K562 (cell line): Measurements from ENCODE around the gene ALOX12B. TPM values are rescaled to one million over a fixed set of nuclear protein-coding genes. Genes with fewer than 3 reads are reported as not detected.

ENCODE experiments used
- CBFB ChIP-seq: sonication (generic); formaldehyde crosslinking; IDR thresholded peaks from 2 replicates; pipeline ENCODE4 v1.4.0; 2020; ENCODE audit warnings: mild to moderate bottlenecking, missing genetic modification reagents
- FUS ChIP-seq: fragments of 200-400 bp; formaldehyde crosslinking; optimal IDR thresholded peaks from 2 replicates; pipeline ENCODE3; 2017; ENCODE audit warnings: low read depth, low read length
- HDAC8 ChIP-seq: fragments of 450-650 bp; IDR thresholded peaks from 2 replicates; pipeline ENCODE4 v1.6.1; 2016; ENCODE audit warnings: mild to moderate bottlenecking, missing genetic modification characterization, moderate library complexity, missing compliant biosample characterization
- RBM39 ChIP-seq: fragments of 200-400 bp; formaldehyde crosslinking; optimal IDR thresholded peaks from 2 replicates; pipeline ENCODE3; 2018; ENCODE audit warnings: low read depth, low read length
- RFX1 ChIP-seq: fragments of 450-650 bp; IDR thresholded peaks from 2 replicates; pipeline ENCODE4 v1.6.1; 2016; ENCODE audit warnings: mild to moderate bottlenecking, moderate library complexity
- ZNF133 ChIP-seq: fragments of 250-450 bp; sonication (Bioruptor Pico); IDR thresholded peaks from 2 replicates; pipeline ENCODE4 v1.4.0; 2020; ENCODE audit warnings: mild to moderate bottlenecking
- ZNF354B ChIP-seq: fragments of 250-450 bp; sonication (Bioruptor Pico); IDR thresholded peaks from 2 replicates; pipeline ENCODE4 v1.4.0; 2020
- polyA plus RNA-seq, 8 experiments: library from polyadenylated mRNA; depleted of rRNA in 4 of 8; stranded (reverse) in 5 of 8; unstranded in 3 of 8; fragments of >200 nt; fragmentation: Nextera tagmentation in 2 of 8; fragmentation: Illumina TruSeq in 1 of 8; extraction: Ambion mirVana in 2 of 8; extraction: Trizol in 1 of 8; gene quantifications; 2 replicates each; pipeline versions ENCODE4 v1.2.1 to v1.2.3, GENCODE V29; 2011 to 2014; ENCODE audit warnings: inconsistent platforms in 1 of 8, missing spikeins in 1 of 8
- total RNA-seq, 7 experiments: library from RNA; depleted of rRNA in 6 of 7; stranded (reverse); fragments of >200 nt in 6 of 7; fragmentation: Illumina TruSeq in 2 of 7; extraction: Trizol in 2 of 7; gene quantifications; 2 replicates each; pipeline versions ENCODE4 v1.2.1 to v1.2.3, GENCODE V29; 2011 to 2021; ENCODE audit warnings: low replicate concordance in 1 of 7
- TF ChIP-seq, protein P1 (sequence below): fragments of 200-800 bp; sonication (Bioruptor generic); IDR thresholded peaks from 2 replicates; pipeline ENCODE4 v1.6.1; 2016; ENCODE audit warnings: missing genetic modification characterization, missing compliant biosample characterization
- TF ChIP-seq, protein P2 (sequence below): fragments of 250-450 bp; sonication (Bioruptor Pico); IDR thresholded peaks from 2 replicates; pipeline ENCODE4 v1.8.0; 2022; ENCODE audit warnings: moderate library complexity, mild to moderate bottlenecking, inconsistent platforms
- TF ChIP-seq, protein P3 (sequence below): fragments of 450-650 bp; IDR thresholded peaks from 2 replicates; pipeline ENCODE4 v1.6.1; 2017; ENCODE audit warnings: antibody characterized with exemption
- TF ChIP-seq, protein P4 (sequence below): fragments of 450-650 bp; IDR thresholded peaks from 2 replicates; pipeline ENCODE4 v1.6.1; 2016; ENCODE audit warnings: missing biosample characterization, missing genetic modification characterization

Gene ALOX12B
- total and polyA plus RNA-seq, 9 of the 15 experiments (the other 6 are each of a cell fraction or from before 2014, with no cell fraction given), result not detected

DNA sequence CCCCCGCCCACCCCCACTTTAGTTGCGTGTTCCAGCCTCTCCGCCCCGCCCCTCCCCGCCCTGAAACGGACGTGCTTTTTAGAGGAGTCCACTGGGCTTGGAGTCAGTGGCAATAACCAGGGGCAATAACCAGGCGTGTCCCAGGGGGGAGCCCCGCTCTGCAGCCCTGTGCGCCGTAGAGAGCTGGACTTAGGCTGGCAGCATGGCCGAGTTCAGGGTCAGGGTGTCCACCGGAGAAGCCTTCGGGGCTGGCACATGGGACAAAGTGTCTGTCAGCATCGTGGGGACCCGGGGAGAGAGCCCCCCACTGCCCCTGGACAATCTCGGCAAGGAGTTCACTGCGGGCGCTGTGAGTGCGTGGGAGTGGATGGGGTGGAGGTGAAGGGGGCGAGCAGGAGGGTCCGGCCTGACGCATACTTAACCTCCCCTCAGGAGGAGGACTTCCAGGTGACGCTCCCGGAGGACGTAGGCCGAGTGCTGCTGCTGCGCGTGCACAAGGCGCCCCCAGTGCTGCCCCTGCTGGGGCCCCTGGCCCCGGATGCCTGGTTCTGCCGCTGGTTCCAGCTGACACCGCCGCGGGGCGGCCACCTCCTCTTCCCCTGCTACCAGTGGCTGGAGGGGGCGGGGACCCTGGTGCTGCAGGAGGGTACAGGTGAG is 48.4 kb downstream of the ALOX12B start, which contains the start of gene ALOX15B (continued):
- TF ChIP-seq ZNF354B (no peak), RBM39 (no peak), CBFB (no peak), ZNF133 (CRISPR knock-in tag) (no peak), FUS (no peak), HDAC8 (tag) (no peak), RFX1 (no peak)
- TF ChIP-seq, protein P1, sequence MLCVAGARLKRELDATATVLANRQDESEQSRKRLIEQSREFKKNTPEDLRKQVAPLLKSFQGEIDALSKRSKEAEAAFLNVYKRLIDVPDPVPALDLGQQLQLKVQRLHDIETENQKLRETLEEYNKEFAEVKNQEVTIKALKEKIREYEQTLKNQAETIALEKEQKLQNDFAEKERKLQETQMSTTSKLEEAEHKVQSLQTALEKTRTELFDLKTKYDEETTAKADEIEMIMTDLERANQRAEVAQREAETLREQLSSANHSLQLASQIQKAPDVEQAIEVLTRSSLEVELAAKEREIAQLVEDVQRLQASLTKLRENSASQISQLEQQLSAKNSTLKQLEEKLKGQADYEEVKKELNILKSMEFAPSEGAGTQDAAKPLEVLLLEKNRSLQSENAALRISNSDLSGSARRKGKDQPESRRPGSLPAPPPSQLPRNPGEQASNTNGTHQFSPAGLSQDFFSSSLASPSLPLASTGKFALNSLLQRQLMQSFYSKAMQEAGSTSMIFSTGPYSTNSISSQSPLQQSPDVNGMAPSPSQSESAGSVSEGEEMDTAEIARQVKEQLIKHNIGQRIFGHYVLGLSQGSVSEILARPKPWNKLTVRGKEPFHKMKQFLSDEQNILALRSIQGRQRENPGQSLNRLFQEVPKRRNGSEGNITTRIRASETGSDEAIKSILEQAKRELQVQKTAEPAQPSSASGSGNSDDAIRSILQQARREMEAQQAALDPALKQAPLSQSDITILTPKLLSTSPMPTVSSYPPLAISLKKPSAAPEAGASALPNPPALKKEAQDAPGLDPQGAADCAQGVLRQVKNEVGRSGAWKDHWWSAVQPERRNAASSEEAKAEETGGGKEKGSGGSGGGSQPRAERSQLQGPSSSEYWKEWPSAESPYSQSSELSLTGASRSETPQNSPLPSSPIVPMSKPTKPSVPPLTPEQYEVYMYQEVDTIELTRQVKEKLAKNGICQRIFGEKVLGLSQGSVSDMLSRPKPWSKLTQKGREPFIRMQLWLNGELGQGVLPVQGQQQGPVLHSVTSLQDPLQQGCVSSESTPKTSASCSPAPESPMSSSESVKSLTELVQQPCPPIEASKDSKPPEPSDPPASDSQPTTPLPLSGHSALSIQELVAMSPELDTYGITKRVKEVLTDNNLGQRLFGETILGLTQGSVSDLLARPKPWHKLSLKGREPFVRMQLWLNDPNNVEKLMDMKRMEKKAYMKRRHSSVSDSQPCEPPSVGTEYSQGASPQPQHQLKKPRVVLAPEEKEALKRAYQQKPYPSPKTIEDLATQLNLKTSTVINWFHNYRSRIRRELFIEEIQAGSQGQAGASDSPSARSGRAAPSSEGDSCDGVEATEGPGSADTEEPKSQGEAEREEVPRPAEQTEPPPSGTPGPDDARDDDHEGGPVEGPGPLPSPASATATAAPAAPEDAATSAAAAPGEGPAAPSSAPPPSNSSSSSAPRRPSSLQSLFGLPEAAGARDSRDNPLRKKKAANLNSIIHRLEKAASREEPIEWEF (CRISPR knock-in tag), result no peak
- TF ChIP-seq, protein P2, sequence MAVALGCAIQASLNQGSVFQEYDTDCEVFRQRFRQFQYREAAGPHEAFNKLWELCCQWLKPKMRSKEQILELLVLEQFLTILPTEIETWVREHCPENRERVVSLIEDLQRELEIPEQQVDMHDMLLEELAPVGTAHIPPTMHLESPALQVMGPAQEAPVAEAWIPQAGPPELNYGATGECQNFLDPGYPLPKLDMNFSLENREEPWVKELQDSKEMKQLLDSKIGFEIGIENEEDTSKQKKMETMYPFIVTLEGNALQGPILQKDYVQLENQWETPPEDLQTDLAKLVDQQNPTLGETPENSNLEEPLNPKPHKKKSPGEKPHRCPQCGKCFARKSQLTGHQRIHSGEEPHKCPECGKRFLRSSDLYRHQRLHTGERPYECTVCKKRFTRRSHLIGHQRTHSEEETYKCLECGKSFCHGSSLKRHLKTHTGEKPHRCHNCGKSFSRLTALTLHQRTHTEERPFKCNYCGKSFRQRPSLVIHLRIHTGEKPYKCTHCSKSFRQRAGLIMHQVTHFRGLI, result no peak
- TF ChIP-seq, protein P3, sequence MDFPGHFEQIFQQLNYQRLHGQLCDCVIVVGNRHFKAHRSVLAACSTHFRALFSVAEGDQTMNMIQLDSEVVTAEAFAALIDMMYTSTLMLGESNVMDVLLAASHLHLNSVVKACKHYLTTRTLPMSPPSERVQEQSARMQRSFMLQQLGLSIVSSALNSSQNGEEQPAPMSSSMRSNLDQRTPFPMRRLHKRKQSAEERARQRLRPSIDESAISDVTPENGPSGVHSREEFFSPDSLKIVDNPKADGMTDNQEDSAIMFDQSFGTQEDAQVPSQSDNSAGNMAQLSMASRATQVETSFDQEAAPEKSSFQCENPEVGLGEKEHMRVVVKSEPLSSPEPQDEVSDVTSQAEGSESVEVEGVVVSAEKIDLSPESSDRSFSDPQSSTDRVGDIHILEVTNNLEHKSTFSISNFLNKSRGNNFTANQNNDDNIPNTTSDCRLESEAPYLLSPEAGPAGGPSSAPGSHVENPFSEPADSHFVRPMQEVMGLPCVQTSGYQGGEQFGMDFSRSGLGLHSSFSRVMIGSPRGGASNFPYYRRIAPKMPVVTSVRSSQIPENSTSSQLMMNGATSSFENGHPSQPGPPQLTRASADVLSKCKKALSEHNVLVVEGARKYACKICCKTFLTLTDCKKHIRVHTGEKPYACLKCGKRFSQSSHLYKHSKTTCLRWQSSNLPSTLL, result no peak
- TF ChIP-seq, protein P4, sequence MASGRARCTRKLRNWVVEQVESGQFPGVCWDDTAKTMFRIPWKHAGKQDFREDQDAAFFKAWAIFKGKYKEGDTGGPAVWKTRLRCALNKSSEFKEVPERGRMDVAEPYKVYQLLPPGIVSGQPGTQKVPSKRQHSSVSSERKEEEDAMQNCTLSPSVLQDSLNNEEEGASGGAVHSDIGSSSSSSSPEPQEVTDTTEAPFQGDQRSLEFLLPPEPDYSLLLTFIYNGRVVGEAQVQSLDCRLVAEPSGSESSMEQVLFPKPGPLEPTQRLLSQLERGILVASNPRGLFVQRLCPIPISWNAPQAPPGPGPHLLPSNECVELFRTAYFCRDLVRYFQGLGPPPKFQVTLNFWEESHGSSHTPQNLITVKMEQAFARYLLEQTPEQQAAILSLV (tag), result no peak
